SW 1271 (cell line): ENCODE data around the gene TTC34.
"Not testable (repeated sequence)": the region's sequence is repeated elsewhere in the genome, so short reads cannot be mapped to it uniquely, and the experiment has no call there.

Experiments
- DNase-seq, 2 experiments: peaks; one replicate each; lab custom pipeline; 2025; lab: John Stamatoyannopoulos, UW

Gene TTC34

GRCh38 chr1:2811533-2811918 is 10.0 kb upstream of the TTC34 start:
- no peak for DNase-seq

GRCh38 chr1:2810899-2811532 is 9.5 kb upstream of the TTC34 start:
- no peak for DNase-seq

DNA sequence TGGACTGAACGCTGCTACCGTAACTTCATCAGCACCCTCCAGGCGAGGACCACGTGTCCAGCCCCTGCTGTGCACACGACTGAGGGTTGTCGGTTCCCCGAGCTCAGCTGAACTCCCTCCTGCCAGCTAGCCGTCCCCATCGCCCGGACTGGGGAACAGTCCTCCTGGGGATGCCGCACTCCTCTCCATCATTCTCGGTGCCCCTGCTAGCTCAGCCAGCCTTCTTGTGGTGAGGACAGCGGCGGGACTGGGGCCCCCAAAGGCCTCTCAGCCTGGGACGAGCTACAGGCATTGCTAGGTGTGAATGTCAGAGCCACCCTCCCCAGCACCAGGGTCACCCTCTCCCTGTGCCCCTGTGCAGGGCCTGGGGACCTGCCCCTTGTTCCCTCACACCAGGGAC is 8.8 kb upstream of the TTC34 start:
- no peak for DNase-seq

DNA sequence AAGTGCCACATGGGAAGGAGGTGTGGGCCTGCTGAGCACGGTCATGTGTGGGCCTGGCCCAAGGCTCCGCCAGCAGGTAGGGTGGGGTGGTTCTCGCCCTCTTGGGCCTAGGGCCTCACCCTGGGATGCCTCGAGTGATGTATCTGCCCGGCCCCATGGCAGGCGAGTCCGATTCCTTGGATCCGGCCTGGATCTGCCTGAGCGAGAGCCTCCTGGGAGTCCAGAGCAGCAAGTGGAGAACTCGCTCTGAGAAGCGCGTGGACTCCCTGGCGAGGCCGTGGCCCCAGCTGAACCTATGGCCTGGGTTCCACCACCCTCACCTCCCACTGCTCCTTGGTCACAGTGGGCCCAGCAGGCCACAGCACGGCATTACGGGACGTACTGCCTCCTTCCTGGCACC is 8.2 kb upstream of the TTC34 start:
- no peak for DNase-seq

- DNase-seq, result no peak
These were observed 7.5 kb upstream of the TTC34 start for GRCh38 chr1:2808831-2809605.

DNA sequence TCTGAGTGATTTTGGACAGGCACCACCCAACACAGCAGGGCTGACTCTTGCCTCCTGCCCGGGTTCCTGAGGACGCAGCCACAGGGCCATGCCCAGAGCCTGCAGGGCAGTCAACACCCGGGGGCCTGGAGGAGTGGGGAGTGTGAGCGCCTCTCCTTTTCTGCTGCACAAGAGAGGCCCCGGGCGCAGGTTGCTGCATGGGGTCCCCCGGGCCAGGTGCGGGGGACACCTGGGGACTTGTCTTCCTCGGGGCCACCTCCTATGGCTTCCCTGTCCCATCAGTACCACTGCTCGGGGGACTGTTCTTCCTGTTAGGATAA is 6.9 kb upstream of the TTC34 start:
- DNase-seq, result no peak

DNA sequence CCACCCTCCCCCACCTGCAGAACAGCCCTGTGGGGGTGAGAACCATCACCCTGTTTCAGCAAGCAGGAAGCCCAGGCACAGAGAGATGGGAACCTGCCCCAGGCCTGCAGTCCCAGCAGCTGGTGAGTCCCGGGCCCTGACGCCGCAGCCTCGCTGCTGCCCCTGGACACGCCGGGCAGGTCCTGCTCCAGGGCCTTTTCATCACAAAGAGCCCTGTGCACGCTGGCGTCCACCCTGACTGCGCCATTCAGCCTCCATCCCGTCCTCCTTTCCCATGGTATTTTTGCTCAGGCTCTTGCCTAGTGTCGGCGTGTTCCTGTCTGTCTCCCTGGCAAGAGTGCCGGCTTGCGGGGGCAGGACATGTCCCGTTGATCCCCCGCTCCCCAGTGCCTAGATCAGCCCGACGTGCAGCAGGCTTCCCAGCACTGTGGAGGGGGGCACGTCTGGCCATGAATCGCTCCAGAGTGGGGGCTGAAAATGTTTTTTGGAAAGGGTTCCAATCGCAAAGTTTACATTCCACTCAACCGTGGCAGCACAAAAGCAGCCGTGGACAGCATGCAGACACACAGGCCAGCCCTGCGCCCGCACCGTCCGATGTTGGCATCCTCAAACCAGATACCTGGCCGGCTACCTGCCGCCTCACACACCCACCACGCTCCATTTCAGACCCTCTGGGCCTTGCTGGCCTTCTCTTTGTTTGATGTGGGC is 6.3 kb upstream of the TTC34 start:
- DNase-seq, result no peak

DNA sequence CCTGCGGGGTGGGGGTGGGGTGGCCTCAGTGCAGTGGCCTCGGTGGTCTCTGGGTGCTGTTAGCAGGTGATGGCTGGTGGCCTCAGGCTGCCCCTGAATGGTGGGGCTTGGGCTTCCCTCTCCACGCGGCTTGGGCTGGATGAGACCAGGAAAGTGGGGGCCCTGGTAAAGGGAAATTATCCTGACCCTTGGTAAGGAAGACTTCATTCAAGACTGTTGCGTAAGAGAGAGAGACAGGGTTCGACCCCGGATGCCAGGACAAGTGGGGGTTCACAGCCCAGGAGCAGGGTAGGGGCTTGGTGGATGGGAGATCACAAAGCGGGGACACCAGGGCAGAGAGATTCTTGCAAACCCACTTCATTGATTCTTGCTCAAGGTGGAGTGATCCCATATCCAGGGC is 5.5 kb upstream of the TTC34 start:
- DNase-seq, result no peak

DNA sequence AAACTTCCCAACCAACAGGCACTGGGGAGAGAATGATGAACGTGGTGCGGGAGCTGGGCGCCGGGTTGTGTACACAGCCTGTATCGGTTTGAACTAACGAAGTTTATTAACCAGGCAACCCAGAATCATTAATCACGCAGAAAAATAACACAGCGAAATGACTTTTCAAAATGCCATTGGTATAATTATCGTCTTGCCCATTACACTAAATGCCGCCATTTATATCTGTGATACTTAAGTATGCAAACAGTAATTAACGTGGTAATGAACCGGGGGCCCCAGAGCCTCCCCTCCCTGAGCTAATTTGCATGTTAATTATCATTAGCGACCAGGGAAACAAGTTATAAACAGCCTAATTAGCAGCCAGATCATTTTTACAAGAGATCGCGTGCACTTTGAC is 5.1 kb upstream of the TTC34 start:
- DNase-seq, result no peak

GRCh38 chr1:2805801-2806430 is 4.4 kb upstream of the TTC34 start:
- DNase-seq, result no peak

GRCh38 chr1:2804628-2805351 is 3.3 kb upstream of the TTC34 start:
- no peak for DNase-seq

DNA sequence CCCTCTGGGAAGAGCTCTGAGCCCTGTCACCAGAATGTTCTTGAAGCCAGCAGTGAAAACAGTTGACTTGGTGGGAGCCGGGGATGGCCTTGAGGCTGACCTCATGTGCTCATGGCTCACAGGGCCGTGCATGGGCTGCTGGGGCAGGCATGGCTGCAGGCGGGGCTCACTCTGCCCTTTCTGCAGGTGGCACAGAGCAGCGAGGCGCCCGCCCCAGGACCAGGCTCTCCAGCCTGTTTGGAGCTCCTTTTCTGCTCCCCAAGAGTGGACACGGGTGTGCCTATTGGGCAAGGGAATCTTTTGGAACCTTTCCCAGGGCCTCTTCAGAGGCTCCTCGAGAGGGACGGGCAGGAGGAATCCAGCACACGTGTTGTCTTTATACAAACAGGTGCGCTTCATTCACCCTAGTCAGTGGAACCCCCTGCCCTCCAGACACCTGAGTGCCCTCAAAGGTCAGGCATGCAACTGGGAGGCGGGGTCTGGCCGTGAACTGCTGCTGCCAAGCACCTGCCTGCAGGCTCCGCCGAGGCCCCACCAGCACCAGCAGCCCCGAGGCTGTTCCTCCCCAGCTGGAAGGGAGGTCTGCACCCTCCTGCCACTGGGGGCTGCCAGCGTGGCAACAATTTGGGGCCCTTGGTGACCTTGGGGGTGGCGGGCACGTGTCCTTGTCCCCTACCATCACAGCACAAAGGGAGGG is 2.6 kb upstream of the TTC34 start:
- no peak for DNase-seq

DNA sequence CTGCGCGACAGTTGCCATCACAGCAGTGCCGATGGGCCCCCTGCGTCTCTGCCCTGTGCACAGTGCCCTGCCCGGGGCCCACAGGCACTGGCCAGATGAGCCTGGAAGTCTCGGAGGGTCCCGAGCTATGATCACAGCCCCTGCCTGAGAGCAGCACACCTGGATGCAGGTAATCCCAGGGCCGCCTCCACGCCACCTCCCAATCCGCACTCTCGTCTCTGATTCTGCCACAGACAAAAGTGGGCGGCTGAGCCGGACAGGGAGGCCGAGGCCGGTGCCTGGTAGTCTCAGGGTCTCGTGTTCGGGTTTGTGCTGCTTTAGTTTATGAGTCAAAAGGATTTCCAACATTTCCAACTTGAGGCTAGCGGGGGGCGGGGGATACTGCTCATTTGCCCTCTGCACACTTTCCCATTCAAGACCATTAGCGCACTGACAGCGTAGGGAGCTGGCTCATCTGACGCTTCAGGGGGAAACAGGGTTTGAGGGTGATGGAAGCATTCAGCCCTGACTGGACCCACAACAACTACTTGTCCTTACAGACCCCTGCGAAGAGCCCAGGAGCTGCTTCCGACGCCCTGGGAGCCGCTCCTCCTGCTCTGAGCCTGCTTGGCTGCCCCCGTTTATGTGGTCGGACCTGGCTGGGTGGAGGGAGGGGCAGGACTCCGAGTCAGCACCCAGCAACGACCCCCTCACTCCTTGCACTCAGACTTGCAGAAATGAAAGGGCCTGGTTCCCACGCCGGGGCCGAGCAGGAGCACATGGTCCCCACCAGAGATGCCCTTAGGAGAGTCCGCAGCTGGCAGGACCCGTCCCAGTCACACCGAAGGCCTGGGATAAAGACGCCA is 1.8 kb upstream of the TTC34 start:
- DNase-seq, result no peak

DNA sequence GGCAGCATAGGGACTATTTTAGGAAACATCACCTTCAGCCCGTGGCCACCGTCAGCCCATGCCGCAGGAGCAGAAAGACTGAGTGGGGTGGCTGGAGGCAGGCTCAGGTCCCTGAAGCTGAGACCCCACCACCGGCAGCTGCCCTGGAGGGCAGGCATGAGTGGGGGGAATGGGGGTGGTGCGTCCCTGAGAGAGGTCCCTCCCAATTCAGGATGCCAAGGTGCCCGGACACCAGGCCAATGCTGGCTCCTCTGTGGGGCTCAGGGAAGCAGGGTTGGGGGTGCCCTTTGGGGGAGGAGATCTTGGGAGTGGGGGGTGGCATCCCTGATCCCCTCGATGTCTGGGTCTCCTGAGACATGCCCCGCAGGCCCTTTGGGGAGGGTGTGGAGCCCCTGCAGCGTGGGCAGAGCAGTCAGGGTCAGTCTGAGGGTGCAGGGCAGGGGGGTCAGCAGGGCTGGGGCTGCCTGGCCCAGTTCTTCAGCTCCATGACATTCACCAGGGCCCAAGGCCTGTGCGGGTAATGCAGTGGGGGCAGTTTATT is 998 bp upstream of the TTC34 start:
- DNase-seq, result no peak

DNA sequence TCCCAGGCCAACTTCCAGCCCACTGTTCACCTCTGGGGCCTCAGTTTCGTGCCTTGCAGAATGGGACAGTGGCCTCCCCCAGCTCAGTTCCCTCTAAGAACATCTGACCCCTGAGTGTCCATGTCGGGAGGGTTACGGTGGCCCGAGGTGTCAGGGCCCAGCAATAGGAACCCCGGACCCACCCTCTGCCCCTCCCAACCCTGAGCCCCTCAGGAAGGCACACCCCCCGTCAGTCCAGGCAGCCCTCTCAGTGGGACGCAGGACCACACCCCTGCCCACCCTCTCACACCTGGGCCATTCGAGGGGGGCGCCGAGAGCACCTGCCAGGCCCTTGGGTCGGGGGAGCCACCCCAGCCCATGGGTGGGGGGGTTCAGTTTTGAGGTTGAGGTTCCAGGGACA is 447 bp downstream of the TTC34 start:
- no peak for DNase-seq

DNA sequence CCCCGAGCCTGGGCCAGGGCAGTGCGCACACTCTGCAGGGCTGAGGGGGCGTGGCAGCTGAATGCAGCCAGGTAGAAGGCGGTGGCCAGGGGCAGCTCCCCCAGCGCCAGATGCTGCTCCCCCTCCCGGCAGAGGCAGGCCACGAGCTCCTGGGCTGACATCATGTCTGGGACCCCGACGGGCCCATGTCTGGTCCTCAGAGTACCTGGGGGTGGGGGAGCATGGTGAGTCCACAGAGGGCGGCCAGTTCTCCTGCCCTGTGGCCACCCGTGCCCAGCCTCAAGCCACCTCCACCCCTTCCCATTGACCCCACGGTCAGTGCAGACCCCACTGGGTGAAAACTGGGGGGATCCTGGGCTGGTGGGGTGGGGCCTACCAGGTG is 838 bp downstream of the TTC34 start:
- DNase-seq, result no peak

DNA sequence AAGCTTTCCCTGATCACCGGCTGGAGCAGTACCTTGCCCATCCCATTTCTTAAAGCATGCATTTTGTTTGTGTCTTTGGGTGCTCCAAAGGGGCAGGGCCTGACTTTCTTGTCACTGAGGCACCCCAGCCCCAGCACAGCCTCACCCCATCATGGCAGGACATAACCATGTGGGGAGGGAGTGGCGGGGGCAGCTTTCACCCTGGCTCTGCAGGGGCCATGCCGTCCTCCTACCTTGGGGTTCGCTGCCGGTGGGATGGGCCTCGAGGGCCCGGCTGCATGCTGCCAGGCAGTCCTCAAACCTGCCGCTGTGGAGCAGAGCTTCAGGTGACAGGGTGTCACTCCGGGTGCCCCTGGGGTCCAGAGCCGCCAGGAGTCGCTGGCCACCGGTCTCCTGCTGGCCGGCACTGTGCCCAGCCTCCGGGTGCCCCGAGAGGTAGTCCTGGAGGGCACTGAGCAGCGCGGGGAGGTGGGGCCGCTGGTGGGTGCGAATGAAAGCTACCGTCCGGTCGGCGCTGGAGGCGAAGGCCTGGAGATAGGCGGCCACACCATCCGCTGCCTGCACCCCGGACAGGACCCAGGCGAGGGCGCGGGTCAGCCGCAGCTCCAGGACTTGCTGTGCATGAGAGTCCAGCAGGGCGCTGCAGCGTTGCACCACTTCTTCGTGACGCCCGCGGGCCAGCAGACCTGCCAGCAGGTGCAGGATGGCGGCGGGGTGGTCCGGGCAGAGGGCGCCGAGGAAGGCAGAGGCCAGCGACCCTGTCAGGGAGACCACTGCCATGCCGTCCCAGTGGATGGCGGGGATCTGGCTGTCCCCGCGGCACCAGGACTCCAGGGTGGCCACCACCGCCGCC is 1.5 kb downstream of the TTC34 start:
- no peak for DNase-seq

DNA sequence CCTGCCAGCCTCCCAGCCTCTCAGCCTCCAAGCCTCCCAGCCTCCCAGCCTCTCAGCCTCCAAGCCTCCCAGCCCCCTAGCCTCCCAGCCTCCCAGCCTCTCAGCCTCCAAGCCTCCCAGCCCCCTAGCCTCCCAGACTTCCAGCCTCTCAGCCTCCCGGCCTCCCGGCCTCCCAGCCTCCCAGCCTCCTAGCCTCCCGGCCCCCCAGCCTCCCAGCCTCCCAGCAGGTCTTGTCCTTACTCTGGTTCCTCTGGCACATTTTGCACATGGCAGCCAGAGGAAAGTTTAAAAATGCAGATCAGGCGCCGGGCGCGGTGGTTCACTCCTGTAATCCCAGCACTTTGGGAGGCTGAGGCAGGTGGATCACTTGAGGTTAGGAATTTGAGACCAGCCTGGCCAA is 2.5 kb downstream of the TTC34 start:
- DNase-seq, result not testable (repeated sequence)

- no peak for DNase-seq
These were observed 3.8 kb downstream of the TTC34 start for GRCh38 chr1:2797741-2798016.
